ENCODE results near the gene SPTB.

DNA sequence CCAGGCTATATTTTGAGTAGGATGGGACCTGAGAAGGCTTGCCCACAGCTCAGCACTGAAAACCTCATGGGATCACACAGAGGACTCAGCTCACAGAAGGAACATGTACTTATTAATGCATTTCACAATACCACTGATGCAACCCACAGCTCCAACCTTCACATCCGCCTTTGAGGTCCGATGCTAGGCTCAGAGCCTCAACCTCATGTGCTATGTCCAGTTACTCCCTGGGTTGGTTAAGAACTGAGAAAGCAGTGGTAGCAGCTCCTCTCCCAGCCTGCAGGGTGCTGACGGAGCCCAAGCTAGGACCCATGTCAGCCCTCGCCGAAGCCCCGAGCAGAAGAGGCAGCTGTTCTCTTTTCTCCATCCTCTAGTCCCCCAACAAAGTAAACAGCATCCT is 52.9 kb downstream of the SPTB start:
- TF ChIP-seq, protein P1, sequence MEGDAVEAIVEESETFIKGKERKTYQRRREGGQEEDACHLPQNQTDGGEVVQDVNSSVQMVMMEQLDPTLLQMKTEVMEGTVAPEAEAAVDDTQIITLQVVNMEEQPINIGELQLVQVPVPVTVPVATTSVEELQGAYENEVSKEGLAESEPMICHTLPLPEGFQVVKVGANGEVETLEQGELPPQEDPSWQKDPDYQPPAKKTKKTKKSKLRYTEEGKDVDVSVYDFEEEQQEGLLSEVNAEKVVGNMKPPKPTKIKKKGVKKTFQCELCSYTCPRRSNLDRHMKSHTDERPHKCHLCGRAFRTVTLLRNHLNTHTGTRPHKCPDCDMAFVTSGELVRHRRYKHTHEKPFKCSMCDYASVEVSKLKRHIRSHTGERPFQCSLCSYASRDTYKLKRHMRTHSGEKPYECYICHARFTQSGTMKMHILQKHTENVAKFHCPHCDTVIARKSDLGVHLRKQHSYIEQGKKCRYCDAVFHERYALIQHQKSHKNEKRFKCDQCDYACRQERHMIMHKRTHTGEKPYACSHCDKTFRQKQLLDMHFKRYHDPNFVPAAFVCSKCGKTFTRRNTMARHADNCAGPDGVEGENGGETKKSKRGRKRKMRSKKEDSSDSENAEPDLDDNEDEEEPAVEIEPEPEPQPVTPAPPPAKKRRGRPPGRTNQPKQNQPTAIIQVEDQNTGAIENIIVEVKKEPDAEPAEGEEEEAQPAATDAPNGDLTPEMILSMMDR (IDR thresholded peaks at IDR 0.05; ENCODE audit: insufficient read depth, low read length, poor library complexity, severe bottlenecking), result no peak
- no peak for TF ChIP-seq EZH2phosphoT487 (conservative IDR thresholded peaks at IDR 0.05; ENCODE audit: low read length)

Data from SU-DHL-6 (cell line).